NCI-H526 (cell line): ENCODE measurements around the gene TGFBR1.

Experiments used
- DNase-seq, 2 experiments: peaks; one replicate each; lab custom pipeline; 2025; lab: John Stamatoyannopoulos, UW

Gene TGFBR1

DNA sequence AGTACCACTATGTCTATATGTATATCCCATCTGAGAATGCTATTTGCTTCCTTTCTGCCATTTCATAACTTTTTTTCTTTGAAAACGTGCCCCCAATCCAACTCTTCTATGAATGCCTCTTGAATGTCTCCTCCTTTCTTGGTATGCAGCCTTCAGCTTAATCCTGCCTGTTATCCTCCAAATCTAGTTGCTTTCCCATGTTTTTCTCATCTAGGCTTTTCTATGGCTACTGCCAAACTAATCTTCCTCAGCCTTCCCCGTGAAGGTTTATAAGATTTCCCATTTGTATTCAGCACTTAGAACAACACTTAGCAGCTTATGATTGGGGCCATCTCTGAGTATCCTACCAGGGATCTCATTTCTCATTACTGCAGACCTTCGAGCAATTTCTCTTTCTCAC is 2.5 kb downstream of the TGFBR1 start:
- no peak for DNase-seq

DNA sequence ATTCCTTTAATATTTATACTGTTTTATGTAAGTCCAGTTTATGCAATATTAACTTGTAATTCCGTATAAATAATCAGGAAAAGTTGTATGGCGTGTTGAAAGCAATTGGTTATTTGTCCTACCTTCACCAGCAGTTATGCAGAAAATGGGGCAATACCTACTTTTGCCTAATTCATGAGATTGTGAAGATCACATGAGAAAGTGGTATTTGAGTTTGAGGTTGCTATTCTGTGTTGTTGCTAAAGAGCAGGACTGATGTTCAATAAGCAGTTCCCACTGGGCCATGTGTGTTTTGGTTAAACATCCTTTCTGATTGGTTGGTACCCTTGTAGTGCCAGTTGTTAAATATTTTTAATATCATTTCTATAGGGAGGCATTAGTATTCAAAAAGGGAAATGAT is 3.2 kb downstream of the TGFBR1 start:
- no peak for DNase-seq

DNA sequence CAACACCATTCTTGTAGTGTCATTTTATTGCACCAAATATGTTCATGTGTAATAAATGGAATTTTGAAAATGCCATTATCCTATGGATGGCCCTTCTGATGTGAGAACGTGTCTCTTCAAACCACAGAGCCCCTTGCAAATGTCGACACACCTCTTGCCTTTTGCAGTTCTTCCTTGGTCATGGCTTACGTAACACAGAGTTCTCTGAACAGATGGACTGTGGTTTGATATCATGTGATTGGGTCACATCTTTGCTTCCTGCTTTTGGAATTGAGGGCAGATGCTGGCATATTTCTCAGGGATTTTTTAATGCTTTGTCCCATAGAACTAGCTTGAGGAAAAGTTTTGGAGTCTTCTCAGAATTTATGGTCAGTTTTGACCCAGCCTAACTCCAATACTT is 4.6 kb downstream of the TGFBR1 start:
- no peak for DNase-seq

DNA sequence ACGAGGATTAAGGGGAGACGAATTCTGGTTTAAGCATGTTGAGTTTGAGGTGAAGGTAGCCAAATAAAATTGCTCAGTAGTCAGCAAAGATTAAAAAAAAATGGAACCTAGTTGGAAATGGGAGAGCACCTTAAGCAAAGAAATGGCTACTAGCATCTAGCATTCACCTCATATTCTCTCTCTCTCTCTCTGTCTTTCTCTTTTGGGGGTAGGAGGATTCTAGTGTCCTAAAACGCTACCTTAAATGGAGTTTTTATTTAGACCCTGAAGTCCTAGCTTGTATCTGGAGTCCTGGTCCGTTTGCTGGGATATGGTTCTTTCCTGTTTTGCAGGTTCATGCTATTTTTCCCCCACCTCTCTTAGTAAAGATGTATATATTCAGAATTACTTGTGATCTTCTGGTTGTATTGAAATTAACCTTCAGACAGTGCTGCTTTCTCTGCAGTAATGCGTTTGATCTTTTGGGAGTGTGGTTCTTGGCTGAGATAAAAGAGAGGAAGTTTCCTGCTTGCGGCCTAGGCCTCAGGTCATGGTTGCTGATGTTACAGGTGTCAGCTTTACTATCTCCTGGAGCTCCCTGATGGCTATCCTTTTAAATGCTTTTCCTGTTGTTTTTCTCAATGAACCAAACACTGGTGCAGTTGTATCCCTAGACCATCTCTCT is 8.0 kb downstream of the TGFBR1 start:
- DNase-seq: no peak

DNA sequence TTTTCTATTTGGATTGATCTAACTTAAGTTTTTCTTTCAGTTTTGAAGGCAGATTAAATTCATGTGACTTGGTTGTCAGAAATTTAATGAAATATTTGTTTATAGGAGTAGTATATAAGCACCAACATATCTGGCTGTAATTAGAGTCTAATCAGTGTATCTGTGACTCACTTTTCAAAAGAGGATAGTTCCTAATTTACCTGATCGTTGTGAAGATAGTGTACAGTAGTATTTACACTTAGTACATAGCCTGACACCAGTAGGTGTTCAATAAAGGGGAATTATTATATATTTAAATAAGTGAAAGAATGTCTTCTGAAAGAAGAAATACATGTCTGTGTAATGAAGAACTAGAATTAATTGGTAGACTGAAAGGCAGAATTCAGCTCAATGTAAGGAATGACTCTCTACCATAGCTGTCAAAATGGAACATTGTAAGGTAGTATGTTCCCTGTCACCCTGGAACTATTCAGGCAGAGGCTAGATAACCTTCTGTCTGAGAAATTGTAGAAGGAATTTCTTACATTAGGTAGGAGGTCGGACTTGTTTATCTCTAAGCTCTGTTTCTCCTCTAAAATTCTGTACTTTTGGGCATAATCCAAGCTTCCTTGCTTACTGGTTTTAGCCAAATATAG is 8.6 kb downstream of the TGFBR1 start:
- no peak for DNase-seq

DNA sequence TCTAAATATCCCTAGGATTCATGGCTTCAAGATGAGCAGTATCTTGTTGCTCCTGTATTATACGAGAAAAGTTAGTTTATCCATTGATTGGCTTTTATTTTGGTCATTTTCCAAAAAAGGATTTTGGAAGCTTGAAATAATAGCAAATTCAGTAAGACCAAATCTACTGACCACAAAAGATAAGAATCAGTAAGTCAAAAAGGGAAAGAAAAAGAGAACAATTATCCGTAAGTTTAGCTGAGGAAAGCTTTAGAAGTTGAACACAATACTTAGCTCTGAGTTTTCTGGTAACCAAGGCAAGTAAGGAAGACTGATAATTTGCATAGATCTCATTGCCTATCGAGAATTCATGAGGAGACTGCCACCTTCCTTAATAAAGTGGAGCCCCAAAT is 9.1 kb downstream of the TGFBR1 start:
- no peak for DNase-seq

DNA sequence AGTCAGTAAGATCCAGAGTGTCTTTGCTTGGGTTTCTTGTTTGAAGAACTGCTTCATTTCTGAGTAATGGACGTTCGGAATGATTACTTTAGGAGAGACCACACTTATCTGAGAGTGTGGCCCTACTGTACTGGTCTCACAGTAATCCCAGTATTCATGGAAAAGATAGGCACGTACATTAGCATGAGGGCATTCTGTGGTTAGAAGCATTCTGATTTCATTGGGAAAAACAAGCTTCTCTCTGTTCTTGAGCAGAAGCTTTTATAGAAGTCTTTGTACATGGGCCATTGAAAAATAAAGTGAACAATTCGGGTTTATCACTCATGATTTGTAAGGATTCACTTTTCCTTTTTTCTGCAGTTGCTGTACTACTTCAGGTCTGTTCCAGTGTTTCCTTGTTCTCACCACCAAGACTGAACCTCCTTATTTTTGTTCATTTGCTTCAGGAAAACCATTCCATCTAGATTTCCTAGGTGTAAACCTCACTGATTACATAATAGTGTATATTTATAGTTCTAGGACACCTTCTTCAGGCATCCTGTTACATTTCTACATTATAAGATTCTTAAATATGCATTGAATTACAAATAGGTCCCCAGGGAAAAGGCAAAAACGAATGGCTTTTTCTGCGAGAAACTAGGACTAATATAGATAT is 10.1 kb downstream of the TGFBR1 start:
- DNase-seq: no peak

DNA sequence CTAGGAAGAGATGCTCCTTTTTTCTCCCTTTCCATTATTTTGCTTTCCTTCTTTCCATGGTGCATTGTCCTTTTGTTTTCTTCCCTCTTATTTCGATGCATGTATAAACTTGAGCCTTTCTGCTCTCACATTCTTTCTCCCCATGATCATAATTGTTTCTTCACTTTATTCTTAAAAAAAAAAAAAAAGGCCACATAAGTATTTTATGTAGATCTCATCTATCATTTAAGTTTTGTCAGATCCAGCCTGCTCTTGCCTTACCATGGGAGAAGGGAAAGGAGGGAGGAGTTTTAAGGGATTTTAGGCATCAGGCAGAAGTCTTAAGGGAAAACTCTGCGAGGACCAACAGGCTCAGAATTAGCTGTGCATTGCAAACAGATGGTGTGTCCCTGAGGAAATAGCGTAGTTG is 11.1 kb downstream of the TGFBR1 start:
- DNase-seq: no peak

DNA sequence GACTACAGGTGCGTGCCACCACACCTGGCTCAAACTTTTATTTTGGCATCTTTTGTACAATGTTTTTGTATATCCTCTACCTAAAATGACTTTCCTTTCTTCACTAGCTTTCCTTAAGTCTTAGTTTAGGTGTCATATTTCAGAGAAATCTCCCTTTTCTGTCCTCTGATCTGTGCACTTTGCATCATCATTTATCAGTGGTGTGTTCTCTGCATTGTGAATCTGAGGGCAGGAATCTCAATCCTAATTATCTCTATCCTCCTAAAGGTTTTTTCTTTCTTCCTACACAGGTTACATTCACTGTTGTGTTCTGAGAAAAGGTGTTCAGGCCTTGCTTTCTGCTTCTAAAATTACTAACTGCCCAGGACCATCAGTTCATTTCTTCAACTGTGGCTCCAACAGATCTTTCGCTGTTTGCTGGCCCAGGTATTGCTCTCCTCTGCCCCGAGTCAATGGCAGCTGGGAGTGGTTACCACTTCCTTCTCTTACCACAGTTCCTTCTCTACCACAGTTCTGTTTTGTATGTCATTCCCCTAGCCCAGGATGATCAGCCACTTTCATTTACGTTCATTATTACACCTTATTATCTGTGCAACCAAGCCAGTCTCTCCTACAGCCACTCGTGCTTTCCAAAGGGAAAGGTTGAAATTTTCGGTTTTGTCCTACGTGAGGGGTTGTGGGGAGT is 14.0 kb downstream of the TGFBR1 start:
- no peak for DNase-seq

DNA sequence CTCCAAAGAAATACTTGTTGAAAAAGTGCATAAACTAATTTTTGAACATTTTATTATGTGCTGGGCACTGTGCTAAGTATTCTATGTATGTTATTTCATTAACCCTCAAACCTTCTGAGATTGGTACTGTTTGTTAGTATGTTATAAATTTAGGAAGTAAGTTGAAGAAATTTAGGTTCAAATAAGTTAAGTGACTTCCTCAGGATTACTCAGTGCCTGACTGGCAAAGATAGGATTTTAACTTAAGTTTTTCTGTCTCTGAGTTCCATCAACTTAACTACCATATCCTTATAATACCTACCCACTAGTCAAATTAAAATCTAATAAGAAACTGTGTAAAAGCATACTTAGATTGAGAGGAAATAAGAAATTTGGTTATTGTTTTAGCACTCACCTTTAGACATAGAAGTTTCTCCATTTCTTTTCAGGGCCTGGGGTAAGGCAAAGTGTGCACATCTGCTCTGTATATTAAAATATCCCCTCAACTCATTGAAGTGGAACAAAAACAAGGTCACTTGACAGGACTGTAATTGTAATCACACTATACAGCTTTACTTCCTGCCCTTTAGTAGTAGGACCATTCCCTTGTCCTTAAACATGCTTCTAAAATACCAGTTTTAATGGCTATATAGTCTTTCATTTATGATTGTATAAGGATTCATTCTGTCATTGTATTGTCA is 15.2 kb downstream of the TGFBR1 start:
- no peak for DNase-seq

DNA sequence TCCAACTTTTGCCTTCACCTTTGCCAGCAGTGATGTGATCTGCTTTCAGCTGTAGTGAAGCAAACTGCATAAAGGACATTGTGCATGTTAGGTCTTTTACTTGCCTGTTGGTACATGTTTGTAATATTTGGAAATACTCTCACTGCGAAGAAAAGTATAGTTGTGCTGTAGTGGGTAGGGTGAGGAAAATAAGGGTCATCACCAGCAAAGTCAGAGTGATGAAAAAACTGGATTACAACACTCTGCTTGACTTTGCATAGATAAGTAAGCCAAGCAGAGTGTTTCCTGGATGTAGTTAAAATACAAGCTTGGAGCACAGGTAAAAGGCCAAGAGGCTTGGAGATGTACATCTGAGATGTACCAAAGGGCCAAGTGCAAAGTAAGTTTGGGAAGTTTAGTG is 16.7 kb downstream of the TGFBR1 start:
- DNase-seq: no peak

DNA sequence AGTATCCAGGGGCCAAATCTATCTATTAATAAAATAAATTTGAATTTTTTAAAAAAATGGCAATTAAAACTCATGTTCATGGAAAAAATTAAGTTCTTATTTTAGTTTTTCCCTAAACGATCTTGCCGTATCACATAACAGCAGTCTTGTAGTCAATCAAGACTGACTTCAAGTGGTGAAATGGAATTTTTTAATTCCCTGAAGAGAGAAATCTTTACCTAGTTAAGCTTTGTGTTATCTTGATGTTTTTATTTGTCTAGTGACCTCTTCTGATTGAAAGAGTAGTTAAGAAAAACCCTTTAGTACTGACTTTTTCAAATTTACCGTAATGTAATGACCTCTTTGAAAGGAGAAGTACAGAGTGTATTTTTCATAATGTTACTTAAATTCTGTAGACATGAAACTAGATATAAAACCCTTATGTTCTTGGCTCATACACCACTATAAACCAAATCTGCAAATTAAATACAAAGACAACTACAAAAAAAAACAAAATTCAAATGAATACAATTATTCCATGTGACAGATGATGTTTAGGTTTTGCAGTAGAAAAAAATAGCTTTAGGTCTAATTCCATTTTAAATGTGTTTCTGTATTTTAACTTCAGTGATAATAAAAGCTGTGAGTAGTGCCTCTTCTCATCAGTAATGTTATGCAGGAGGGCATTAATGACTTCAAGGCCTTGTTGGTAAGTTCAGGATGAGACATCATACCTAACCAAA is 19.8 kb downstream of the TGFBR1 start:
- DNase-seq: no peak

DNA sequence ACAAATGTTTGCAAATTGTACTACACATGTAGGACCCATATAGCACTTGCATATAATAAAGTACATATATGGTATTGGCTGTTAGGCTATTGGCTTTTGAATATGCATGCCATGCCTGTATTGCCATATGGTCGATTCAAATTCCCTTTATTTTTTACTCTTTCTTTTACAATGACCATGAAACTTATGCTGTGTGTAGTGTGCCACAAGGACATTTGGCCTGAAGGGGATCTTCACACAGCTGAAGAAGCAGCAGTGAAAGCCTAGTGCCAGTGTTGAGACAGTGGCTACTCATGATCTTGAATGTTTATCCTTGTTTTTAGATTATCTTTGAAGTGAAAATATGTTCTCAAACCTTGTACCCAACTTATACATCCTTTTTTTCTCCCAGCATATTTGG is 20.5 kb downstream of the TGFBR1 start:
- DNase-seq: no peak

DNA sequence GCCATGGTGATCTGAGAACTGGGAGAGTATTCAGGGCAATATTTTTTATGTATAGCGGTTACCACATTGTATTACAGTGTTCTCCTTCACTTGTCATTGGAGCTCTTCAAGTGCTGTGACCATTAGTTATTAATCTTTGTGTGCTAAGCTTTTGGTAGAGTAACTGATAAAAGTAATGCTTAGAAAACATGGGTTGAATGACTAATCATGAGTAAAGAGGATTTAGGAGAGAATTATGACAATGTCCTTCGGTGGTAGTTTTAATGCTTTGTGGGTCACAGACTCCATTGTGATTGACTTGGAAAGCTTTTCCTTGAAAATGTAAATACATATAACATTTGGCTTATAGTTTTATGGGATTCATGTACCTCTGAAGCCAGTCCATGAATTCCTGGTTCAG is 21.4 kb downstream of the TGFBR1 start:
- no peak for DNase-seq

DNA sequence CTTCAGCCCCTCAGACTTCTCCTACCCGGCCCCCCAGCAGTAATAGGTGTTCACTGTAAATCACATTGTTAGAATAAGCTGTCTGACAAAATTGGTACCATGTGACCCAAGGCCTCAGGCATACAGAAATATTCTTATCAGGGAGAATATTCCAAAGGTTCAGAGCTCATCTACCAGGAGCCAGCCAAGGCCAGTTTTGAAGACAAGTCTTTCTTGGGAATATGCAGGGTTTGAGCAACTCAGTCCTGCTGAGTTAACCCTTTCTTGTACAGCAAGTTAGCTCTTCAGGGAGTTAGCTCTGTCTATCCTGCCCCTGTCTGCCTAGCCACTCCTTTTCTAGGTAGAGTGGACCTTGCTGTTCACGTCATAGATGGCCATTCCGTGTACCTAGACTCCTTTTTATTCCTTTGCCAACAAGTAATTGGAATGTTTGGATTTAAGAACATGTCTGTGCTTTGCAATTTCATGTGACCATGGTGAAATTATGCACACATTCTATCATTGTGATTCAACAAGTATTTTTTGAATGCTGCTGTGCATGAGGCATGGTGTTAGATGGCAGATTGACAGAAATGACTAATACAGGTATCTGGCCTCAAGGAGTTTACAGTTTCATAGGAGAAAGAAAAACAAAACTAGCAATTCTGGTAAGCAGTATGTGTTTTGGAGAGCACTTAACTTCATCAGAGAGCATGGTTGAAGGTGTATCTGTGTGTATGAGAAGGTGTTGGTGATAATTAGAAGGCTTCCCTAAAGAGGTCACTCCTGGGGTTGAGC is 22.6 kb downstream of the TGFBR1 start:
- DNase-seq: no peak

DNA sequence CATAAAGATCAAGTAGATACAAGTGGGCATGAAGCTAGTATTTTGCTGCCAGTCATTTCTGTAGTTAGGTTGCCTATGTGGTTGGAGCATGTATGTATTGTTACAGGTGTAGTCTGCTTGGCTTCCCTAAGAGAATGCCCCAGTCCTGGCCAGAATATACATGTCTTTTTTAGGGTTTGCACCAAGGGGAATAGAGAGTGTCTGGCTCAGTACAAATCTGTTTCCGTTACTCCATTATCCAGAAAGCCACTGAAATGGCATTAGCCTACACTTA is 23.2 kb downstream of the TGFBR1 start:
- DNase-seq: no peak

DNA sequence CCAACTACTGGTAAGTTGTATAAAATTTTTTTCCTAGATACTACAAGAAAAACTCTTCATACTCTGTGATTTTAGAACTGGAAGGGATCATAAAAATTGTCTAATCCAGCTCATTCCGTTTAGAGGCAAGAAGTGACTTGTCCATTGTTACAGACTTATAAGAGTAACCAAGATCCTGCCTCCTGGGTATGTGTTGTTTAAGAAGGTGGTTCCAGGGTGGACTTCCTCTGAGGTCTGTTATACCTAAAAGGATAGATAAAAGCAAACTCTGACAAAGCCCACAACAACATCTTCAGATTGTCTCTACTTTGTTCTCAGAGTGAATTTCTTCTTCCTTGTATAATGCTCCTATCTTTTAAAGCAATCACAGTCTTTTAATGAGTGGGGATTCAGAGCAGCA is 24.2 kb downstream of the TGFBR1 start:
- no peak for DNase-seq

DNA sequence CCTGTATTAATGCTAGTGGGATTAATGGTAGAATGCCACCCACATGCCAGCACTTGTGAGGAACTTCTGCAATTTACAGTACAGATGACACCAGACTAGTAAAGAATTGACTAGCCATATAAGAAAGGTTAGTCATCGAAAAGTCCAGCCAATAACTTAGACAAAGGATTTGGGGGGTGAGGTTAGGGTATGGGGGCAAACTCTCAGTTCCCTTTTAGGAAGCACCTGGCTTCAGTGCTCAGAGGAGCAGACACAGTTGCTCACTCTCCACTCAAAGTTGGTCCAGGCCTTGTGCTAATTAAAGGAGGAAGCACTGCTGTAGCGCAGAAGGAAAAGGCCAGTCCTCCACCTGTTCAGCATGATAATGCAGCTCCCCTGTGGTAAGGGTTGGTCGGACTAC is 25.2 kb downstream of the TGFBR1 start:
- DNase-seq: no peak

DNA sequence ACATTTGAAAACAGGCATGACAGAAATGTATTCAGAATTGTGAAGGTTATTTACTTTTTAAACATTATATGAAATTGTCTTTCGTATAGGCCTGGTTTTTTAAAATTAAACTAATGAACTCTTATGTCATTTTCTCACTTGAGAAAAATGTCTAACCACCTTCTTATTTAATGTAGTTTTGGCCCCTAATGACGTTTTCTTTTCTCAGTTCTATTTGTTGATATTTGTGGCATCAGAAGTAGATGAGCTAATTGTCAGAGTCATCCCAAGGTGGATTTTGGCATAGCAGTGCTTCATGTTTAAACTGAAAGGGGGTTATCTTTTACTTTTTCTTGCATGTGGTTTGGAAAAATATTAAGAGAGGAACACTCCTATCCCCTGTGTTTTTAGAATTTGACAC is 28.2 kb downstream of the TGFBR1 start:
- no peak for DNase-seq

DNA sequence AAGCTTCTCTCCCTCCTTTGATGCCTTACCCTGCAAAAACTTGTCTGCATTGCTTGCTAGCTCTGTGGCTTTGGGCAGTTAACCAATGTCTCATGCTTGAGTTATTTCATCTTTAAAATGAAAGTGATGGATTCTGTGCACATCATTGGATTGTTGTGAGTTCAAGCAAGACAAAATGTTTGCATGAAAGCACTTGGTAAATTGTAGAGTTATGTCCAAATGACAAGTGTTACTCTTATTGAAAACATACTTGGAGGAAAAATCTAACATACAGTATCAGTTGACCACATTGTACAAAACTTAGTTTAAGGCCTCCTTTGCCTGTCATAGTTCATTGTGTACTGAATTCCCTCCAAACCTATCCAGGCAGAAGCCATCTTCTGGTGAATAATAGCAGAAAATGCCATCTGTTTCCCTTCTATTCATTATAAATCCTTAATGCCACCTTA is 30.0 kb downstream of the TGFBR1 start:
- DNase-seq: no peak

DNA sequence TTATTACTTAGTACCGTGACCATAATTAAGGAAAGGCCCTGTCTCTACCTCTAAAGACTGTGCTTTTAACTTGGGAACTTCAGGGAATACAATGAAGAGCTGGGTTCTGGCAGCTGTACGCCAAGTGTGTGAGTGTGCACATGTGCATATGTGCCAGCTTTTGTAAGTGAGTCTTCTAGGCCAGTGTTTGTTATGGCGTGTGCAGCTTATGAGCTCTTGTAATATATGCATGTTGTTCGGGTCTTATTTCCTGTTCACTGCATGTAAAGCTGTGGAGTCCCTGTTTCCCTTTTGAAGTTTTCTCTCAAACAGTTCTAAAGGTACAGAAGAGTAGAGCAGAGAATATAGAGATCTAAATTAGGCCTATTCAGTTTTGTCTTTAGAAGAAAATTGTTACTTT is 30.5 kb downstream of the TGFBR1 start:
- DNase-seq: no peak
